Measurements from ENCODE around the gene ALKBH6. TPM values are rescaled to one million over a fixed set of nuclear protein-coding genes. Genes with fewer than 3 reads are reported as not detected.
"Not testable (repeated sequence)": the region's sequence is repeated elsewhere in the genome, so short reads cannot be mapped to it uniquely, and the experiment has no call there.

Gene ALKBH6
- total RNA-seq, 1 donor from 2014 or later = 23.7 TPM

DNA sequence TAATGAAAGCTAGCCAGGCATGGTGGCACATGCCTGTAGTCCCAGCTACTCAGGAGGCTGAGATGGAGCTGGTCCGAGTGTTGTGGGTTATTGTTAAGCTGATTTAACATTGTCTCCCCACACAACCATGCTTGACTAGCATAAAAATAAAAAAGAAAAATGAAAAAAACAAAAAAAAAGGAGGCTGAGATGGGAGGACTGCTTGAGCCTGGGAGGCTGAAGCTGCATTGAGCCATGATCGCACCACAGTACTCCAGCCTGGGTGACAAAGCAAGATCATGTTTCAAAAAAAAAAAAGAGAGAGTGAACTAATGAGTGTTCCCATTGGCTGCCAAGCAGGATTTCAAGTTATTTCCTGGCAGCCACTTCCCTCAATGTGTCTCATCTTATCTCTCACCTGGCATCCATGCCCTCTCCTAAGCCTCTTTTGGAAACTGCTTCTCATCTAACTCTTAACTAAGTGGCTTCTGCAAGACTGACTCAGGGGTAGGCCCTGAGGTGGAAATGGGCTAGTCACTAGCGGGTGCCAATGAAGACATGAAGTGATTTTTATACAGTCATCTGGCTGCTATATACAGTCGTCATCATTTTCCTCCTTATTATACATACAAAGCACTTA is 35.2 kb upstream of the ALKBH6 start:
- no peaks in the 10 kb centered on the region for H3K9me3 Mint-ChIP-seq
- TF ChIP-seq, protein P1, sequence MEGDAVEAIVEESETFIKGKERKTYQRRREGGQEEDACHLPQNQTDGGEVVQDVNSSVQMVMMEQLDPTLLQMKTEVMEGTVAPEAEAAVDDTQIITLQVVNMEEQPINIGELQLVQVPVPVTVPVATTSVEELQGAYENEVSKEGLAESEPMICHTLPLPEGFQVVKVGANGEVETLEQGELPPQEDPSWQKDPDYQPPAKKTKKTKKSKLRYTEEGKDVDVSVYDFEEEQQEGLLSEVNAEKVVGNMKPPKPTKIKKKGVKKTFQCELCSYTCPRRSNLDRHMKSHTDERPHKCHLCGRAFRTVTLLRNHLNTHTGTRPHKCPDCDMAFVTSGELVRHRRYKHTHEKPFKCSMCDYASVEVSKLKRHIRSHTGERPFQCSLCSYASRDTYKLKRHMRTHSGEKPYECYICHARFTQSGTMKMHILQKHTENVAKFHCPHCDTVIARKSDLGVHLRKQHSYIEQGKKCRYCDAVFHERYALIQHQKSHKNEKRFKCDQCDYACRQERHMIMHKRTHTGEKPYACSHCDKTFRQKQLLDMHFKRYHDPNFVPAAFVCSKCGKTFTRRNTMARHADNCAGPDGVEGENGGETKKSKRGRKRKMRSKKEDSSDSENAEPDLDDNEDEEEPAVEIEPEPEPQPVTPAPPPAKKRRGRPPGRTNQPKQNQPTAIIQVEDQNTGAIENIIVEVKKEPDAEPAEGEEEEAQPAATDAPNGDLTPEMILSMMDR (conservative IDR thresholded peaks at IDR 0.05) = no peak
- peaks cover 3% of the 10 kb centered on the region for H3K36me3 Mint-ChIP-seq (ENCODE audit: low read depth)
- DNase-seq (ENCODE audit: low read depth, low spot score) = no peak
- H3K4me3 Mint-ChIP-seq = no peak overlapping the region
- peaks cover 19% of the 10 kb centered on the region for H3K4me1 Mint-ChIP-seq
- H3K27me3 Mint-ChIP-seq (ENCODE audit: low read depth) = no peaks in the 10 kb centered on the region
- no peak overlapping the region for H3K27ac Mint-ChIP-seq (ENCODE audit: unreplicated experiment)

DNA sequence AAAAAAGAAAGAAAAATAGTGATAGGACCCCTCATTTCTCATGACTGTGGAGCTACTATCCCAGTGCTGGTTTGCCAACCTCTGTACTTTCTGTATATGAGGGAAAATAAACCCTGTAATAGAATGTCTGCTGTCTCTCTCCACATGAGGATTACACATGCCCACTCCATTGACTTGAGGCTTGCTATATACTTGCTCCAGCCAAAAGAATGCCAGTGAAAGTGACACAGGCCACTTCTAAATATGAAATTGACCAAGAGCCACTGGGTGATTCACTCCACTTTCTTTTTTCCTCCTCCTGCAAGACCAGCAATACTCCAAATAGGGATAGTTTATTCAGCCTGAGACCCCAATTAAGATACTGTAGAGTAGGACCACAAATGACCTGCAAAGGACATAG is 33.8 kb upstream of the ALKBH6 start:
- no peaks in the 10 kb centered on the region for H3K9me3 Mint-ChIP-seq
- TF ChIP-seq, protein P1 (conservative IDR thresholded peaks at IDR 0.05) = no peak

DNA sequence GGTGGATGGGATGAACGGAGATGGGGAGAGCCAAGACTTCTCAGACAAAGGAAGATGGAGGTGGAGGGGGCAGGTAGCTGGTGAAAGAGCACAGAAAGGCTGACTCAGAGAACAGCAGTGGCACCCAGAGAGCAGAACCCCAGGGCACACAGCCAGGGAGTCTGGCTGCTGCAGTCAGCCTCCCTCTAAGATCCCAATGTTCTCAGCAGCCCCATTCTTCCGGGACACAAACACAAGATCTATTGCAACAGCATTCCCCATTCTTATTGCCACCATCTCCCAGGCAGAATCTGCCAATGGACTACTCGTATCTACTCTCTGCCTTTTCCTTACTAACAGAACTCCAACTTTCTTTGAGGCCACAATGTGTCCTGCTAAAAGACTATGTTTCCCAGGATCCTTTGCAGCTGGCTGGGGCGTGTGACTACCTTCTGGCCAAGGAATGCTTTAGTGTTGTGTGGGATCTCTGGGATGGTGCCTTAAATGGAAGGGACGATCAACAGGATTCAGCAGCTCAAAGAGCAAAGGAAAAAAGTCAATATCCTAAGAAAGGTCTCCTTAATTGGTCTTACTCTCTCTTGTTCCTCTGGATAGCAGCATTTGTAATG is 32.5 kb upstream of the ALKBH6 start:
- H3K4me3 Mint-ChIP-seq = no peak overlapping the region
- H3K36me3 Mint-ChIP-seq (ENCODE audit: low read depth) = peaks cover 3% of the 10 kb centered on the region
- no peak for DNase-seq (ENCODE audit: low read depth, low spot score)
- H3K9me3 Mint-ChIP-seq = no peaks in the 10 kb centered on the region
- H3K4me1 Mint-ChIP-seq = peaks cover 8% of the 10 kb centered on the region
- TF ChIP-seq, protein P1 (conservative IDR thresholded peaks at IDR 0.05) = no peak
- no peaks in the 10 kb centered on the region for H3K27me3 Mint-ChIP-seq (ENCODE audit: low read depth)
- no peak overlapping the region for H3K27ac Mint-ChIP-seq (ENCODE audit: unreplicated experiment)

More for the DNA sequence above, 33.8 kb upstream of the ALKBH6 start:
- Mint-ChIP-seq H3K4me1 (peaks cover 9% of the 10 kb centered on the region), H3K36me3 (ENCODE audit: low read depth) (peaks cover 3% of the 10 kb centered on the region), H3K27ac (ENCODE audit: unreplicated experiment) (no peak overlapping the region), H3K4me3 (peak overlapping the region; percentile 44), H3K27me3 (ENCODE audit: low read depth) (no peaks in the 10 kb centered on the region)
- DNase-seq (ENCODE audit: low read depth, low spot score) = no peak

DNA sequence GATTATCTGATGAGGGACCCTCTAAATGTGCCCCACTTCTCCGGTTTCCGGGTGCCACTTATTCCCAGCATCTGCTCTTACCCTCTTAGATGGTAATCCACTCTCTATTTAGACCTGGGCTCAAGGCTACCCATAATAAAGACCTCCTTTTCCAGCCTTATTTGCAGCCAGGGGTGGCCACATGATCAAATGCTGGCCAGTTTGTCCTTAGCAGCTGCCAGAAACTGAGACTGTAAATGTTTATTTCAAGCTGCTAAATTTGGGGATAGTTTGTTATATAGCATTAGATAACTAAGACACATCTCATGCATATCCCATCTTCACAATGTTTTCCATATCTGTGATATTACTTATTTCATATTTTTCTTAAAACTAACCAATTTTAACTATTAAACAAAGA is 29.9 kb upstream of the ALKBH6 start:
- Mint-ChIP-seq H3K36me3 (ENCODE audit: low read depth) (peaks cover 3% of the 10 kb centered on the region), H3K4me3 (no peak overlapping the region), H3K4me1 (no peaks in the 10 kb centered on the region), H3K9me3 (no peaks in the 10 kb centered on the region), H3K27ac (ENCODE audit: unreplicated experiment) (no peak overlapping the region), H3K27me3 (ENCODE audit: low read depth) (no peaks in the 10 kb centered on the region)
- TF ChIP-seq, protein P1 (conservative IDR thresholded peaks at IDR 0.05) = no peak
- no peak for DNase-seq (ENCODE audit: low read depth, low spot score)

DNA sequence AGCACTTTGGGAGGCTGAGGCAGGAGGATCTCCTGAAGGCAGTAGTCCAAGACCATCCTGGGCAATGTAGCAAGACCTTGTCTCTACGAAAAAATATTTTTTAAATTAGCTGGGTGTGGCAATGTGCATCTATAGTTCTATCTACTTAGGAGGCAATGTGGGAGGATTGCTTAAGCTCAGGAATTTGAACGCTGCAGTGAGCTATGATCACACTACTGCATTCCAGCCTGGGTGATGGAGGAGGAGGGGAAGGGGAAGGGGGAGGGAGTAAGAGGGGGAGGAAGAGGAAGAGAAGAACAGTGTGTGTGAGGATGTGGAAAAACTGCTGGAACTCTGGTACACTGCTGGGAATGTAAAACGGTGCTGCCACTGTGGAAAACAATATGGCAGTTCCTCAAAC is 27.8 kb upstream of the ALKBH6 start:
- no peak overlapping the region for H3K27ac Mint-ChIP-seq (ENCODE audit: unreplicated experiment)
- no peaks in the 10 kb centered on the region for H3K4me1 Mint-ChIP-seq
- no peaks in the 10 kb centered on the region for H3K9me3 Mint-ChIP-seq
- no peaks in the 10 kb centered on the region for H3K27me3 Mint-ChIP-seq (ENCODE audit: low read depth)
- DNase-seq (ENCODE audit: low read depth, low spot score) = no peak
- peaks cover 3% of the 10 kb centered on the region for H3K36me3 Mint-ChIP-seq (ENCODE audit: low read depth)
- TF ChIP-seq, protein P1 (conservative IDR thresholded peaks at IDR 0.05) = no peak
- peak overlapping the region; percentile 47 for H3K4me3 Mint-ChIP-seq

DNA sequence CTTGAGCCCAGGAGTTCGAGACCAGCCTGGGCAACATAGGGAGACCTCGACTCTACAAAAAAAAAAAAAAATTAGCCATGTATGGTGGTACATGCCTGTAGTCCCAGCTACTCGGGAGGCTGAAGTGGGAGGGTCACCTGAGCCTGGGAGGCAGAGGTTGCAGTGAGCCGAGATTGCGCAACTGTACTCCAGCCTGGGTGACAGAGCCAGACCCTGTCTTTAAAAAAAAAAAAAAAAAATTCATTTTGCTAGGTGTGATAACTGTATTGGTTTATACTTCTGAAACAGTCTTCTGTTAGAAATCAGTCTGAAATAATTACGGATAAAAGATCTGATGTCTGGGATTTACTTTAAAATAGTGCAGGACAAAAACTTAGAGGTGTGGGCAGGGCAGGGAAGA is 27.1 kb upstream of the ALKBH6 start:
- not testable (repeated sequence) for H3K4me1 Mint-ChIP-seq; H3K27me3 Mint-ChIP-seq (ENCODE audit: low read depth); H3K27ac Mint-ChIP-seq (ENCODE audit: unreplicated experiment); H3K9me3 Mint-ChIP-seq; H3K36me3 Mint-ChIP-seq (ENCODE audit: low read depth); DNase-seq (ENCODE audit: low read depth, low spot score)
- peak overlapping the region; percentile 47 for H3K4me3 Mint-ChIP-seq
